MM.1S (cell line): ENCODE data around the gene SLC8A1.

Experiments used
- EZH2 ChIP-seq: fragments of 300-600 bp; sonication (generic); optimal IDR thresholded peaks from 2 replicates; pipeline ENCODE3; 2017; ENCODE audit warnings: low read depth, mild to moderate bottlenecking, antibody characterized with exemption, low read length, mixed read lengths
- EZH2phosphoT487 ChIP-seq: fragments of 300-600 bp; sonication (generic); IDR thresholded peaks from 2 replicates; pipeline ENCODE4 v1.6.1; 2018; ENCODE audit warnings: antibody characterized with exemption, low read length
- TF ChIP-seq, protein P1 (sequence below): fragments of 300-600 bp; sonication (generic); IDR thresholded peaks from 2 replicates; pipeline ENCODE4 v1.5.1; 2016; ENCODE audit warnings: antibody characterized with exemption, low read length, mixed read lengths

DNA sequence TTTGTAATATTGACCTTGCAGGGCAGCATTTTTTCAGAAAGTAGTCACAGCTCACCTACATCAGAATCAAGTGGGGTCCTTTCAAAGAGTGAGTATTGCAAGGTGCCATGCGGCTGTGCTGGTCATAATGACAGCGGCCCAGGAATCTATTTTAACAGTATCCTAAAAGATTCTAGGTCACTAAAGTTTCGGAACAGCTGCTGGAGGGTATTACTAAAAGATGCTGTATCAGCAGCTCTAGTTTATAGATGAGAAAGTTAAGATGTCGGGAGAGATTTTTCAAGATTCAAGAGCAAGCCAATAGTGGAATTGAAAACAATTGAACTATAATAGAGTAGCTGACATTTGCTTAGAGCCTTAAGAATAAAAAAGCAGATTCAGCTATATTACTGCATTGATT lies 336.0 kb downstream of the SLC8A1 start:
- TF ChIP-seq, protein P1, sequence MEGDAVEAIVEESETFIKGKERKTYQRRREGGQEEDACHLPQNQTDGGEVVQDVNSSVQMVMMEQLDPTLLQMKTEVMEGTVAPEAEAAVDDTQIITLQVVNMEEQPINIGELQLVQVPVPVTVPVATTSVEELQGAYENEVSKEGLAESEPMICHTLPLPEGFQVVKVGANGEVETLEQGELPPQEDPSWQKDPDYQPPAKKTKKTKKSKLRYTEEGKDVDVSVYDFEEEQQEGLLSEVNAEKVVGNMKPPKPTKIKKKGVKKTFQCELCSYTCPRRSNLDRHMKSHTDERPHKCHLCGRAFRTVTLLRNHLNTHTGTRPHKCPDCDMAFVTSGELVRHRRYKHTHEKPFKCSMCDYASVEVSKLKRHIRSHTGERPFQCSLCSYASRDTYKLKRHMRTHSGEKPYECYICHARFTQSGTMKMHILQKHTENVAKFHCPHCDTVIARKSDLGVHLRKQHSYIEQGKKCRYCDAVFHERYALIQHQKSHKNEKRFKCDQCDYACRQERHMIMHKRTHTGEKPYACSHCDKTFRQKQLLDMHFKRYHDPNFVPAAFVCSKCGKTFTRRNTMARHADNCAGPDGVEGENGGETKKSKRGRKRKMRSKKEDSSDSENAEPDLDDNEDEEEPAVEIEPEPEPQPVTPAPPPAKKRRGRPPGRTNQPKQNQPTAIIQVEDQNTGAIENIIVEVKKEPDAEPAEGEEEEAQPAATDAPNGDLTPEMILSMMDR = no peak
- TF ChIP-seq EZH2 = no peak
- no peak for TF ChIP-seq EZH2phosphoT487
